ENCODE results near the gene CDH4.
"Not testable (repeated sequence)": the region's sequence is repeated elsewhere in the genome, so short reads cannot be mapped to it uniquely, and the experiment has no call there.

Gene CDH4

DNA sequence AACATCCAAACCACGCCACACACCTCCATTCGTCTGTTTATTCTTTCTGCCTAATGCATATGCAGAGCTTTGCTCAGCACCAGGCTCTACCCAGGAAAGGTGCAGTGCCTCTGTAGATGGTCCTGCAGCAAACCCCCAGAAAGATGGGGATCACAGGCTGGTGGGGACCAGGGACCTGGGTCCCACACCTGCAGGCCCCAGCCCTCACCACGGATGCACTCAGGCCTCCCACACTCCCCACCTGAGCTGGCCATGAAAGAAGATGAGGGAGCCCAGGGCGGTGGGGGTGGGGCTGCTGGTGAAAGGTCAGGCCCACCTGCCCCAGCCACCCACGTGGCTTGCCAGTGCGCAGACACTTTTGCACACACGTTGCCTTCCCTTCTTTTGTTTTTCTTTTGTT lies 595.9 kb downstream of the CDH4 start:
- DNase-seq (ENCODE audit: low read depth) = no peak

DNA sequence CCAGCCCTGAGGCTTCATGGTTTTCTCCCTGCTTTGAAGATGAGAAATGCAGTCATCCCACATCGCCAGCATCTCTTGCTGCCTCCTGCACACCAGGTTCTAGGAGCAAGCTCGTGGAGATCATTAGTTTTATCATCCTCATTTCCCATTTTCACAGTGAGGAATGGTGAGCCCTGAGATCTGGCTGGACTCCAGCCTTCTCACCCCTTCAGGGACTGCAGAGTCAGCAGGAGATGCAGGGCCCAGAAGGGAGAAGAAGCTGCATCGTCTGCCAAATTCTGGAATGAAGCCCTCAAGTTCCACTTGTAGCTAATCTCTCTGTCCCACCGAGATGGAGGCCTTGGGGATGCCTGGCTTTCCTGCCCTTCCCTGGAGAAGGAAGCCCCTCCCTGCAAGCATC lies 596.8 kb downstream of the CDH4 start:
- no peak for DNase-seq (ENCODE audit: low read depth)

DNA sequence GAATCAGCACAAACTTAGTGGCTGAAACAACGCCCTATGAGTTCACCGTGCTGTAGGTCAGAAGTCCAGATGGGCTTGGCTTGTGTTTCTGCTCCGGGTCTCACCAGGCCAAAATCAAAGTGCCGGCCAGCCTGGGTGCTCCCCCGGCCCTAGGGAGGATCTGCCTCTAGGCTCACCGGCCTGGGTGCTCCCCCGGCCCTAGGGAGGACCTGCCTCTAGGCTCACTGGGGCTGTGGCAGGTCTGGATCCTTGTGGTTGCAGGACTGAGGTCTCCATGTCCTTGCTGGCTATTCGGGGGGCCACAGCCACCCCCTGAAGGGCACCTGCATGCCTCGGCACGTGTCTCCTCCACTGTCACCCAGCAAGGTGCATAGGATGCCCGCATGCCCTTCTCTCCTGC lies 597.3 kb downstream of the CDH4 start:
- no peak for DNase-seq (ENCODE audit: low read depth)

DNA sequence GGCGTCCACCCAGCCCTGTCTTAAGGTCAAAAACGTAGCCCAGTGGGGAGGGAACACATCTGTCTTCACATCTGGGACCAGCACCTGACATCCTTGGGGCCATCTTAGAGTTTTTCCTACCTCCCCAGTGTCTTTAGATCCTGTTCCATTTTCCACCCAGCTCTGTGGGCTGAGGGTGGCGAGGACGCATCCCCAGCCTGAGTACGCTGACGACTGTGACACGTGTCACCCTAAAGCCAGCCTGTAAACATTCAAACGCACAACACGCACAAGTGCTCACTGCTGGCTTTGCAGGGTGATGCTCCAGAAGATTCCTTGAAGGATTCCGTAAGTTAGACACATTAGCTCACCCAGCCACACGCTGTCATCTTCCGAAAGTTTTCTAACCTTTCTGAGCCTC lies 597.8 kb downstream of the CDH4 start:
- no peak for DNase-seq (ENCODE audit: low read depth)

DNA sequence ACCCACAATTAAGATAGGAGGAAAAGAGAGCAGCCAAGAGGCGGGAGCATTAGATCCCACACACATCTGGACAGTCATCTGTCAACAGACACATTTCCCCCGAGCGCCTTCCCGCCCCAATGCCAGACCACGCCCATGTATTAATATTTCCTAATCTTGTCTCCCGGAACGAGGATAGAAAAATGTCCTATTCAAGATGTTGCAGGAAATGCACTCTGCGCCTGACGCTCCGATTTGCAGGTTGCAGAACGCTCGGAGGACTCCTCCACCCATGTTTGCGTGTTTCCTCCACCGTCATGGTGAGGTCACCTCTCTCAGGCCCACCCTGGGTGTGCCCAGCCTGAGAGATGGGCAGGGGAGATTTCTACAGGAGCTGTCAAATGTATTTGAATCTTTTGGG lies 598.4 kb downstream of the CDH4 start:
- DNase-seq (ENCODE audit: low read depth) = no peak

DNA sequence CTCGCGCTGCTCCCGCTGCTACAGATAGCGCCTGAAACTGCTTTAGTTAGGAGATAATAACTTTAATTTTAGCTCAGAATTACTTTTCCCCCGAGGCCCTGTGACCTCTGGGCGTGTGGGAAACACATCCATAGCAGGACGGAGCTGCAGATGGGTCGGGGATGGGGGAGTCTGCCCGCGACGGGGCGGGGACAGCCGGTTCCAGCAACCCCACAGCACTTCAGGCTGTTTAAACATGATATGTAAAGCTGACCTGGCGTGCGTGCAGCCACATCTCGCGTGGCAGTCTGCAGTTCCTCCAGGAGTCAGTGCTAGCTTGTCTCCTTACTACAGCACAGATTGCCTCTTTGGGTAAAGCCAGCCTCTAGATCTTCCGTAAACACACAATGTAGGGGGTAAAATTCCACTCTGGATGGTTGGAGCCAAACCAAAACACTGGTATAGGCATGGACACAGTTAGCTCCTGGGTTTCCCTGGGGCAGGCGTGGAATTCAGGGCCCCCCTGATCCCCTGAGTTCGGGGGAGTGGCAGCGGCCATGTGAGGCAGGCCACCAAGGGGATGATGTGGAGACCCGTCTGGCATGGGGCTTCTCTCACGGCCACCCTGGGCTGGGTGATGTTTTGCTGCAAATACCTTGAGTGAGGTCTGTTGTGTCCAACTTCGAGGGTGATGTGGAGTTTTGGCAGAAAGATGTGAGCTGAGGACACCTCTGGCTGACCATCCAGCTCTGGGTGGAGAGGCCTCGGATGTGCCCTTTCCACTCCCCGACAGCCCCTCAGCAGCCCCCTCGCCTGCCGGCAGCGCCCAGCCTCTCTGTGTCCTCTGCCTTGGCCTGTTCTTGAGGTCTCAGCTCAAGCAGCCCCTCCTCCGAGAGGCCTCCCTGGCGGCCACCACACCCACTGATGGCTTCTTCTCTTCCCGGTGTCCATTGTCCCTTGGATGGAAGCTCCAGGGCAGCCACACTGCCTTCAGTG lies 599.2 kb downstream of the CDH4 start:
- DNase-seq (ENCODE audit: low read depth) = no peak

DNA sequence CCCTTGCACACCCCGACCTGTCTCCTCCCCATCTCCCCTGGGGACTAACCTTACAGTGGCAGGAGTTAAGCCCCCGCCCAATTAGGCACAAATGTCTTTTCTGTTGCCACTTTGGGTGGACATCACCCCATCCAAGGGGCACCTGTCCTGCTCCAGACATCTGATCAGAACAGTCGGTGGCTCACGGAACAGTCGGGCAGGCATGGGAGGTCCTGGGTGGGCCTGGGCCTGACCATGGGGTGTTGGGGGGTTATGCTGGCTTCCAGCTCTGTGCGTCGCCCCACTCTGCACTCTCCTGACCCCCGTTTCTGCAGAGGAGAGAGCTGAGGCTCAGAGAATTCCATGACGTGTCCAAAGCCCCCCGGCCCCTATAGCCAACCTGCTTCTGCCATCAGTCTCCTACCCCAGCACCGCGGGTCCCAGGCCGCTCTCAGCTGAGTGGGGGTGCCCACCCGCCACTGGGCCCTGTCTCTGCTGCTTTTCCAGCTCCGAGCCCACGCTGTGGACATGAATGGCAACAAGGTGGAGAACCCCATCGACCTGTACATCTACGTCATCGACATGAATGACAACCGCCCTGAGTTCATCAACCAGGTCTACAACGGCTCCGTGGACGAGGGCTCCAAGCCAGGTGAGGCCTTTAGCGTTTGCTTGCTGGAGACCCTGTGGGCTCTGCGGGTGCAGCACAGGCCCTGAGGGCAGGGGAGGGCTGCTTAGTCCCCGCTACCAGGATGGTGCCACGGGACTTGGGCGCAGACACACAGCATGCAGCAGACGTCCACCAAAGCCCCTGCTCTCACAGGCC lies 600.4 kb downstream of the CDH4 start:
- DNase-seq (ENCODE audit: low read depth) = no peak

DNA sequence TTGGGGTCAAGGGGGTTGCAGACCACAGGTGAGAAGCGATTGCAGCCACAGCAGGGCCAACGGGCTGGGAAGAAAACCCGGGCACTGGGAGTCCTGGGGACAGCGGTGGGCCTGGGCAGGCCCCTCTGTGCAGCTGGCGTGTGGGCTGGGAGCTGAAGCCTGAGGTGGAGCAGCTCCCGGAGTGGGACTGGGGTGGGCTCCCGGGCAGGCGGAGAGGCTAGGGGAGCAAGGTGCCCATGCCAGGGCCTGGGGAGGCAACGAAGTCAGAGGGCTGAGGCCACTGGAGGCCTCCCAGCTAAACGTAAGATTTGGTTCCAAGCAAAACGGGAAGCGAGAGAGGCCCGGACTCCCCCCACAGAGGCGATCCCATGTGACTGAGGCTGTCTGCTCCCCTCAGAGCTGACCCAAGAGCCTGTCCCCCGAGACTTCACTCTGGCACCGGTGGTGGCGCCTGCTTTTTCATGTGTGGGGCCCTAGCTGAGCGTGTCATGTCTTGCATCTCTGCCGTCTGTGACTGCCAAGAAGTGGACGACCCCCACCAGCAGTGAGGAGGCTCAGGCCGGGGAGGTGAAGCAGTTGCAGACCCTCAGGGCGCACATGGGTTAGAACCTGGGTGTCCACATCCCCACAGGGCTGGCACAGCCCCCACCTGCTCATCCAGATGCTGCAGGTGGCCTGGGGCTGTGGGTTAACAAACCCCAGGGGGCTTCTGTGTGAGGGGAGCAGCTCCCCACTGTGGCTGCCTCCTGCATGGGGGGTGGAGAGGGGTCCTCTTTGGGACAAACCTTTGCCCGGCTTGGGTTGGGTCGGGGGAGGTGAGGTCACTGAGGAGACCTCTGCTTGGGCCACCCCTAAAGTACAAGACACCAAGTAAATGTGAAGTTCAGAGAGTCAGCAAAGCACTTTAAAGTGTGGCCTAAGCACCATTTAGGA lies 601.3 kb downstream of the CDH4 start:
- DNase-seq (ENCODE audit: low read depth) = no peak

DNA sequence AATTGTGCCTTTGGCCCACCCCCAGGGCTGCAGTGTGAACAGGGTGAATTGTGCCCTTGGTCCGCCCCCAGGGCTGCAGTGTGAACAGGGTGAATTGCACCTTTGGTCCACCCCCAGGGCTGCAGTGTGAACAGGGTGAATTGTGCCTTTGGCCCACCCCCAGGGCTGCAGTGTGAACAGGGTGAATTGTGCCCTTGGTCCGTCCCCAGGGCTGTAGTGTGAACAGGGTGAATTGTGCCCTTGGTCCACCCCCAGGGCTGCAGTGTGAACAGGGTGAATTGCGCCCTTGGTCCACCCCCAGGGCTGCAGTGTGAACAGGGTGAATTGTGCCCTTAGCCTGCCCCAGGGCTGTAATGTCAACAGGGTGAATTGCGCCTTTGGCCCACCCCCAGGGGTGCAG lies 602.5 kb downstream of the CDH4 start:
- not testable (repeated sequence) for DNase-seq (ENCODE audit: low read depth)

DNA sequence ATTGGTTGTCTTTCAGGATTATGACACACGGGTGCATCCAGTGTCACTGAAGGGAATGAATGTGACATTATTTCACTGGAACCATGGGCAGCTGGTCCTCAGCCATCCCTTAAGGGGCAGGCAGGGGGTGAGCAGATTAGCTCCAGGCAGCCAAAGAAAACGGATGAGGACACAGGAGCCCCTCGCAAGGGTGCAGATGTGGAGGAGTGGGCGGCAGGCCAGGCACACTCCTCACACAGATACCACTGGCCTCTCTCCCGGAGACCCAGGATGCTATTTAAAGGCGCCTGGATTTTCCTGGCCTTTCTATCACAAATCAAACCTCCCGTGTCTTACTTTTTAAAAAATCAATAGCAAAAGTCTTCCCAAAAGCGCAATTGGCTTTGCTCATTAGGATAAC lies 603.2 kb downstream of the CDH4 start:
- DNase-seq (ENCODE audit: low read depth) = no peak

DNA sequence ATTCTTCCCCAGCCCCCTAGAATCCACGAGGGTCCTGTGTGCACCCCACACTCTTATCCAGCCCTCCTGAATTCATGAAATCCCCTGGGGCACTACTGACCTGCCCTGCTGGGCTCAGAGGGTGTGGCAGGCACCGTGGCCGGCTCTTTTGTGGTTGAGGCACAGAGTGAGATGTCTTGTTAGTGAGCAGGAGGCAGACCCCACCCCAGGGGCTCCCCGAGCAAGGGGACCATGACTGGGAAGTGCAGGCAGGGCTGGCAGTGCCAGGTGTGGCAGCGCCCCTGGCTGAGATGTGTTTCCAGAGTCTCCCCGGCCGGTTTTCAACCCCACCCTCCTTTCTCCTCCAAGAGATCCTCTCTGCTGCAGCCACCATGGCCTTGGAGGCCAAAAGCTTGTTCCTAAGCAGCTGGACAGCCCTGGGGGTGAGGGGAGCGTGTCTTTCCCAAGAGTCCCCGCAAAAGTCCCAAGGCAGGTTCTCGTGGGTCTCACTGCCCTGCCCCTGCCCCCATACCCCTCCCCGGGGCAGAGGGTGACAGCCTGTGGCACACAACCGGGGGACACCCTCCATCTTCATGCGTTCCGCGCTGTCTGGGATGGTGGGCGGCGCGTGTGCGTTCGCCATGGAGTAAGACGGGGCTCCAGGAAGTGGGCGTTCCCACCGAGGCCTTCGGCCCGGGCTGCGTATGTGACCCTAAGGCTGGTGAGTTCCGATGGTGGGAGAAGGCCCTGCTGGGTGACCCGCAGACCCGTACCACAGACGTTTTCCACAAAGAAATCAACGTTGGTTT lies 604.8 kb downstream of the CDH4 start:
- no peak for DNase-seq (ENCODE audit: low read depth)

DNA sequence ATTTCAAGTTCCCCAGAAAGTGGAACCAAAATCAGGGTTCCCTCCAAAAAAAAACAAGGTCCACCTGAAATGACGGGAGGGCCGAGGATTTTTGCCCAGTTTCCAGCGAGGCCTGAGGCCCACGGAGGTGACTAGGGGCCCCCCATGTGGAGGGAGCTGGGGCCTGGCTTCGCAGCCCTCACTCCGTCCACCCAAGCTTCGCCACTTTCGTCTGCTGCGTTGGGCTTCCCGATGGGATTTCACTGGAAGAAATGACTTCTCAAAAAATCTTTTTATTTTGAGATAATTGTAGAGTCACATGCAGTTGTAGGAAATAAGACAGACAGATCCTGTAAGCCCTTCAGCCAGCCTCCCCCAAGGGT lies 605.3 kb downstream of the CDH4 start:
- DNase-seq (ENCODE audit: low read depth) = no peak

DNA sequence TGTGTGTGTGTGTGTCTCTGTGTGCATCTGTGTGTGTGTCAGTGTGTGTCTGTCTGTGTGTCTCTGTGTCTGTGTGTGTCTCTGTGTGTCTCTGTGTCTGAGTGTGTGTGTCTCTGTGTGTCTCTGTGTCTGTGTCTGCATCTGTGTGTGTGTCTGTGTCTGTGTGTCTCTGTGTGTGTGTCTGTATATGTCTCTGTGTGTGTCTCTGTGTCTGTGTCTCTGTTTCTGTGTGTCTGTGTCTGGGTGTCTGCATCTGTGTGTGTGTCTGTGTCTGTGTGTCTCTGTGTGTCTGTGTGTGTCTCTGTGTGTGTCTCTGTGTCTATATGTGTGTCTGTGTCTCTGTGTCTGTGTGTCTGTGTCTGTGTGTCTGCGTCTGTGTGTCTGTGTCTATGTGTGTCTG lies 605.8 kb downstream of the CDH4 start:
- no peak for DNase-seq (ENCODE audit: low read depth)

DNA sequence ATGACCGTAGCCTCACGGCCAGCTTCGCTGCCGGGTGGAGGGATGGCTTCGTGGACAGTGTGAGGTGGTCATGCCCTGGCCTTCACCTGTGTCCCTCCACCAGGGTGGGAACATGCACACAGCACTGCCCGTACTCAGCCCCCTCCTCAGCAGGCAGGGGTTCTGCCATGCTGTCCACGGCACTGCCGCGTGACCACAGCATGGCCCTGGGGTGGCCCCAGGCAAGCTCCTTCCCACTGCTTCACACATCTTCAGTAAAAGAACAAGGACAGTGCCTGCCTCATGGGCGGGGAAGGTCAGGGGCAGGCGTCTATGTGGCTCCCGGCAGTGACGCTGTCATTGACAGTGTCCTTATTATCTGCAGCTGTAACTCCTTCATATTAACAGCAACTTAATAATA lies 607.7 kb downstream of the CDH4 start:
- no peak for DNase-seq (ENCODE audit: low read depth)

DNA sequence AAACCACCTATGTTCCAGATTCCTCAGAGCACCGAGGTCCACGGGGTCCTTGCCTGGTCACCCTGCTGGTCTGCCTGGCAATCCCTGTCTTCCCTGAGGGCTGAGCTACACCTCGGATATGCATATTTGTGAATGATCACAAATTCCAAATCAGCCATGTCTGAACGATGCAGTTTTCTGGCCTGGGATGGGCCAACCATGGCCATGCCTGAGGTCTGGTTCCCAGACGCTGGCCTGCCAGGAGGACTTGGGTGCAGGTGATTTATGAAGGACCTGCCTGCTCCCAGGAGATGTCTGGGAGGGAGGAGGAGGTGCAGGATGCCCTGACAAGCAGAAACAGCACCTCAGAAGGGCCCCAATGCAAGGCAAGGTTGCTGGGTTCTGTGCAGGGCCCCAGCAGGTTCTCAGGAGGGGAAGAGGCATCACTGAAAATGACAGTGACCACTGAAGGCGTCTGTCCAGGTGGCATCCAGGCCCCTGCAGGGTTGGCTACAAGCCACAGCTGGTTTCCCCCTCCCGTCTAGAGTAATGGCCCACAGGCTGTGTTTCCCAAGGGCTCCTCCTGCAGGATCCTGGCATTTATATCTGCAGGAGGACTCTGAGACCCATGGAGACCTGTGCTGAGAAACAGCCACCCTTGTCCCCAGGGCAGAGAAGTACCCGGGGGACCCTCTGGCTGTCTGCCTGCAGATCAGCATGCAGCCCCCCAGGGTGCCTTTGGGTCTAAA lies 608.4 kb downstream of the CDH4 start:
- no peak for DNase-seq (ENCODE audit: low read depth)

DNA sequence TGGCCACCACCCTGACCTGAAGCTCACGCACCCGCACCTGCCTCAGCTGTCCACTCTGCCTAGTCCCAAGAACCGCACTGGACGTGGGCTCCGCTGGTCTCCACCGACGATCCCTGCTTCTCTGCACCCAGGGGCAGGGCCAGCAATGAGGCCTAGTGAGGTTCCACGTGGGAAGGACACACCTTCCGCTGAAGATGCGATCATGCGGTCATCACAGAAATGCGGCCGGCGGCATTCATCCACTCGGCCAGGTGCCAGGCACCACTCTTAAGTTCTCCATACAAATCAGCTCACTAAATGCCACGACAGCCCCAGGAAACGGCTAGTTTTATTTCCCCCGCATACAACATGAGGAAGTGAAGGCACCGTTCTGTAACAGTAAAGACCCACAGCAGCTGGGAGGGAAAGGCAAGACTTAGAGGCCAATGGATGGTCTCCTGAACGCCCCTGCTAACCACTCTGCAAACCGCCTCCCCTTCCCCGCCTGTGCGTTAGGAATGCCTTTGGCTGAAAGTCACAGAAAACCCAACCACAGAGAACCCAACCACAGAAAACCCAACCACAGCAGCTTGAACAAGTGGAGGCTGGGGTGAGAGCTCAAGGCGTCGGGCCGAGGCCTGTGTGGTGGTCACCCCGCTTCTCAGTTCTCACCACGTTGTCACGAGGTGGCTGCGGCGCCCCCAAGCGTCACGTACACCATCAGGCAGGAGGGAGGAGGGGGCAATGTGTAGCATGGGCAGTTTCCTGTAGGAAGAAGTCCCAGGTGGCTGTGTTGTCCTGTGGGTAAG lies 609.2 kb downstream of the CDH4 start:
- DNase-seq (ENCODE audit: low read depth) = no peak

DNA sequence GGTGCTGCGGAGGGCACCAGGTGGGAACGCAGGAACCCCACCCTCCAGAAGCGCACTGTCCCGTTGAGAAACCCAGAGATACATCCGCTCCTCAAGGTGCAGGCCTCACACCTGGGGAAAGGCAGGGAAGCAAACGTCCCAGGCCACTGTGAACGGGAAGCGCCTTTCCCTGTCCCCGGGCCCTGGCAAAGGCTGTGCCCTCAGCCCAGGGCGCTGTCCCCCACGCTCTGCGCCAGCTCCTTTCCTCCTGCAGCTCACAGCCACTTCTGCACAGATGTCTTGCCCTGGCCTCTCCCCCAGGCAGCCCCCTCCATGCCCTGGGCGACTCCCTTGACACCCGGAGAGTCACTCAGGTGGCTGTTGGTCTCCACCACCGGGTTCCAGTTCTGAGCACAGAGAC lies 609.8 kb downstream of the CDH4 start:
- no peak for DNase-seq (ENCODE audit: low read depth)

DNA sequence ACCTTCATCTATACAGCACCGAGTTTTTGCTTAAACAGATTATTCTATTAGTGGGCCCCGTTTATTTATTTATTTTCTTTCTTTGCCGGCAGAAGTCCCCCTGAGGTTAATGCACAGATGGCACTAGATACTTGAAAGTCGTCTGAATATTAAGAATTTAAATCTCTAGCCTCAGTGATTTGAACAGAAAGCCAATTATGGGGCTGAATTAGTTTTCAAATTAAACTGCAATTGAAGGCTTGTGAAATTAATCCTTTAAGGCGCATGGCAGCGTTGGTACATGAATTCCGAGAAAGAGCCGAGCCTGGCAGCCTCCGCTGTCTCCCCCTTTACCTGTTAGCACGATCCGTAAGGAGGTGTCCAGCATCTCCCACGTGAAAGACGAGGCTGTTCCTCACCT lies 610.8 kb downstream of the CDH4 start:
- no peak for DNase-seq (ENCODE audit: low read depth)

DNA sequence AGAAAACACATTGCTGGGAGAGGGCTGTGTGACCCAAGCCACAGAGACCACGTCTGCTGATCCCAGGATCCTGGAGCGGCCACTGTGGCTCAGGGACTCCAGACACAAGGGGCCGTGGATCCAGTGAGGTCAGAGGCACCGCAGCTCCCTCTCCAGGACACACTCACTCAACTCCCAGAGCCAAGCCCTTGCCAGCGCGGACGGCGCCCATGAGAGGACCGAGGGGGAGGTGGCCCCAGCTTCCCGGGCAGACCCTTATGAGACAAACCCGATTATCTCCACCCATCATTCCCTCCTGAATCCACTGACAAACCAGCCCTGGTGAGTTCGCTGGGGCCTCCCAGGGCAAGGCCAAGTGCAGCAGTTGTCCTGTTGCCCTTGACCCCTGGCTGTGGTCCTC lies 612.4 kb downstream of the CDH4 start:
- no peak for DNase-seq (ENCODE audit: low read depth)

DNA sequence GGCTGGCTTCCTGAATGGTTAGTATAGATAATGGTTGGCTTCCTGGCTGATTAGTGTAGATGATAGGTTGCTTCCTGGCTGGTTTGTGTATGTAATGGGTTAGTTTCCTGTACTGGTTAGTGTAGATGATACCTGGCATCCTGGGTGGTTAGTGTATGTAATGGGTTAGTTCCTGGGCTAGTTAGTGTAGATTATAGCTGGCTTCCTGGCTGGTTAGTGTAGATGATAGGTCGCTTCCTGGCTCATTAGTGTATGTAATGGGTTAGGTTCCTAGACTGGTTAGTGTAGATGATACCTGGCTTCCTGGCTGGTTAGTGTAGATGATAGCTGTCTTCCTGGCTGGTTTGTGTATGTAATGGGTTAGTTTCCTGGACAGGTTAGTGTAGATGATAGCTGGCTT lies 613.3 kb downstream of the CDH4 start:
- DNase-seq (ENCODE audit: low read depth) = no peak
